ENCODE results near the gene SEZ6L. TPM values are rescaled to one million over a fixed set of nuclear protein-coding genes. Genes with fewer than 3 reads are reported as not detected.

Gene SEZ6L
- polyA plus RNA-seq, 2 of the 4 experiments (the other 2 are of a cell fraction), result not detected

DNA sequence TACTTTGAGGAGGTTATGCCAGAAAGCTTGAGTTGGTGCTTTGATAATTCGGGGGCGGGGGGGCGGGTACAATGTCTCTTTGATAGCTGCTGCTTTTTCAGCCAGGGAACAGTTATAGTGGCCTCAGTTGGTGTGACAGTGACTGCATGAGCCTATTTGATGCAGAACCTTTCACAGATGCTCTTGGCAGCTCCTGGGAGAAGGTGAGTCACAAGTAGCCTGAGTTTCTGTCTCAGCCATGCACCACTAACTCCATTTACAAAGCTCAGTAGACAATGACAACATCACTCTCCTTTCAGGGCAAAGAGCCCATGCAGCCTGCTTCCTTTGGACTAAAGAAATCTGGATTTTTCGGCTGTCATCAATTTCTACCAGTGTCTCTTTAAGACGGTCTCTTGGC, 42.1 kb upstream of the SEZ6L start:
- H3K4me2 ChIP-seq, result no peak overlapping the region
- ATAC-seq (no peak), FAIRE-seq (no peak), DNase-seq (ENCODE audit: low read depth in 1 of 2, low spot score in 1 of 2) (no peak)
- no peak overlapping the region for H3K27ac ChIP-seq
- H3K4me3 ChIP-seq, result no peak overlapping the region
- no peaks in the 10 kb centered on the region for H3K9me3 ChIP-seq
- 5% methylated on average over 3 of the region's 5 CpGs for WGBS (ENCODE audit: missing lambda C conversion rate)
- no peaks in the 10 kb centered on the region for H3K4me1 ChIP-seq
- ChIA-PET CTCF (interaction anchor here (1.2 to 2.4 kb wide), 2 partner anchors 17 to 46 kb away, joined by 4 read pairs; no protein-coding TSS in a partner anchor), POLR2A (no interaction called here)
- TF ChIP-seq SREBF2 (IDR thresholded peaks at IDR 0.05) (no peak), JUNB (IDR thresholded peaks at IDR 0.05) (no peak), NR3C1 (IDR thresholded peaks at IDR 0.05) (no peak), RAD21 (conservative IDR thresholded peaks at IDR 0.05 in 1 of 2, IDR thresholded peaks at IDR 0.05 in 1 of 2) (no peak), CHD2 (IDR thresholded peaks at IDR 0.05; ENCODE audit: low read length, partially characterized antibody) (no peak), CBX2 (IDR thresholded peaks at IDR 0.05; ENCODE audit: borderline replicate concordance, low read depth) (no peak), GATA3 (IDR thresholded peaks at IDR 0.05; ENCODE audit: borderline replicate concordance) (no peak), NFE2L2 (conservative IDR thresholded peaks at IDR 0.05; ENCODE audit: low read length) (no peak), RFX5 (IDR thresholded peaks at IDR 0.05) (no peak), POLR2AphosphoS2 (conservative IDR thresholded peaks at IDR 0.05; ENCODE audit: low read length) (no peak)
- TF ChIP-seq, protein P1, sequence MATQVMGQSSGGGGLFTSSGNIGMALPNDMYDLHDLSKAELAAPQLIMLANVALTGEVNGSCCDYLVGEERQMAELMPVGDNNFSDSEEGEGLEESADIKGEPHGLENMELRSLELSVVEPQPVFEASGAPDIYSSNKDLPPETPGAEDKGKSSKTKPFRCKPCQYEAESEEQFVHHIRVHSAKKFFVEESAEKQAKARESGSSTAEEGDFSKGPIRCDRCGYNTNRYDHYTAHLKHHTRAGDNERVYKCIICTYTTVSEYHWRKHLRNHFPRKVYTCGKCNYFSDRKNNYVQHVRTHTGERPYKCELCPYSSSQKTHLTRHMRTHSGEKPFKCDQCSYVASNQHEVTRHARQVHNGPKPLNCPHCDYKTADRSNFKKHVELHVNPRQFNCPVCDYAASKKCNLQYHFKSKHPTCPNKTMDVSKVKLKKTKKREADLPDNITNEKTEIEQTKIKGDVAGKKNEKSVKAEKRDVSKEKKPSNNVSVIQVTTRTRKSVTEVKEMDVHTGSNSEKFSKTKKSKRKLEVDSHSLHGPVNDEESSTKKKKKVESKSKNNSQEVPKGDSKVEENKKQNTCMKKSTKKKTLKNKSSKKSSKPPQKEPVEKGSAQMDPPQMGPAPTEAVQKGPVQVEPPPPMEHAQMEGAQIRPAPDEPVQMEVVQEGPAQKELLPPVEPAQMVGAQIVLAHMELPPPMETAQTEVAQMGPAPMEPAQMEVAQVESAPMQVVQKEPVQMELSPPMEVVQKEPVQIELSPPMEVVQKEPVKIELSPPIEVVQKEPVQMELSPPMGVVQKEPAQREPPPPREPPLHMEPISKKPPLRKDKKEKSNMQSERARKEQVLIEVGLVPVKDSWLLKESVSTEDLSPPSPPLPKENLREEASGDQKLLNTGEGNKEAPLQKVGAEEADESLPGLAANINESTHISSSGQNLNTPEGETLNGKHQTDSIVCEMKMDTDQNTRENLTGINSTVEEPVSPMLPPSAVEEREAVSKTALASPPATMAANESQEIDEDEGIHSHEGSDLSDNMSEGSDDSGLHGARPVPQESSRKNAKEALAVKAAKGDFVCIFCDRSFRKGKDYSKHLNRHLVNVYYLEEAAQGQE (IDR thresholded peaks at IDR 0.05), result no peak

DNA sequence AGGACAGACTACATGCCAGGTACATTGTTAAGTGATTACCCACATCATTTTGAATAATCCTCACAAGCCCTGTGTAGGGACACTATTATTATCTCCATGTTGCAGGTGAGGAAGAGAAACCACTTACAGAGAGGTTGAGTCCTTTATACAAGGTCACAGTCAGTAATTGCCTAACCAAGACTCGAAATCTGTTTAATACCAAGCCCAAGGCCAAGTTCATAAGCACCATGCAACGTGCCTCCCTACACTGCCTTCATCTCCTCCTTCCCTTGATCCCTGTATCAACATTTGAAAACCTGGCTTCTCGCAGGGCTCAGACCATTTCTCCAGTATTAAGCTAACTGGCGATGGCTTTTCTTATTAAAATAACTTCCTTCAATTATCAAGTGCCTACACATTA, 41.7 kb upstream of the SEZ6L start:
- ATAC-seq (no peak), DNase-seq (ENCODE audit: low read depth in 1 of 2, low spot score in 1 of 2) (no peak), FAIRE-seq (no peak)
- ChIA-PET POLR2A (no interaction called here), CTCF (interaction anchor here (1.2 to 2.4 kb wide), 2 partner anchors 17 to 45 kb away, joined by 4 read pairs; no protein-coding TSS in a partner anchor)
- no peaks in the 10 kb centered on the region for H3K4me1 ChIP-seq
- H3K4me3 ChIP-seq, result no peak overlapping the region
- 3% methylated on average over 4 of the region's 4 CpGs for WGBS (ENCODE audit: missing lambda C conversion rate)
- H3K27ac ChIP-seq, result no peak overlapping the region
- H3K4me2 ChIP-seq, result no peak overlapping the region
- no peaks in the 10 kb centered on the region for H3K9me3 ChIP-seq
- TF ChIP-seq SMC3 (IDR thresholded peaks at IDR 0.05) (no peak), FOXS1 (CRISPR knock-in tag; IDR thresholded peaks at IDR 0.05) (no peak), JUNB (IDR thresholded peaks at IDR 0.05) (no peak), ZFP36 (IDR thresholded peaks at IDR 0.05; ENCODE audit: borderline replicate concordance, partially characterized antibody) (no peak), NFE2L2 (conservative IDR thresholded peaks at IDR 0.05; ENCODE audit: low read length) (no peak), KDM1A (IDR thresholded peaks at IDR 0.05; ENCODE audit: low read depth) (no peak), PHF8 (IDR thresholded peaks at IDR 0.05; ENCODE audit: borderline replicate concordance, low read depth) (no peak), CBX8 (IDR thresholded peaks at IDR 0.05) (no peak)
- TF ChIP-seq, protein P2, sequence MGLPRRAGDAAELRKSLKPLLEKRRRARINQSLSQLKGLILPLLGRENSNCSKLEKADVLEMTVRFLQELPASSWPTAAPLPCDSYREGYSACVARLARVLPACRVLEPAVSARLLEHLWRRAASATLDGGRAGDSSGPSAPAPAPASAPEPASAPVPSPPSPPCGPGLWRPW (IDR thresholded peaks at IDR 0.05), result no peak
- TF ChIP-seq, protein P3, sequence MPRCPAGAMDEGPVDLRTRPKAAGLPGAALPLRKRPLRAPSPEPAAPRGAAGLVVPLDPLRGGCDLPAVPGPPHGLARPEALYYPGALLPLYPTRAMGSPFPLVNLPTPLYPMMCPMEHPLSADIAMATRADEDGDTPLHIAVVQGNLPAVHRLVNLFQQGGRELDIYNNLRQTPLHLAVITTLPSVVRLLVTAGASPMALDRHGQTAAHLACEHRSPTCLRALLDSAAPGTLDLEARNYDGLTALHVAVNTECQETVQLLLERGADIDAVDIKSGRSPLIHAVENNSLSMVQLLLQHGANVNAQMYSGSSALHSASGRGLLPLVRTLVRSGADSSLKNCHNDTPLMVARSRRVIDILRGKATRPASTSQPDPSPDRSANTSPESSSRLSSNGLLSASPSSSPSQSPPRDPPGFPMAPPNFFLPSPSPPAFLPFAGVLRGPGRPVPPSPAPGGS (IDR thresholded peaks at IDR 0.05), result no peak
- TF ChIP-seq, protein P4, sequence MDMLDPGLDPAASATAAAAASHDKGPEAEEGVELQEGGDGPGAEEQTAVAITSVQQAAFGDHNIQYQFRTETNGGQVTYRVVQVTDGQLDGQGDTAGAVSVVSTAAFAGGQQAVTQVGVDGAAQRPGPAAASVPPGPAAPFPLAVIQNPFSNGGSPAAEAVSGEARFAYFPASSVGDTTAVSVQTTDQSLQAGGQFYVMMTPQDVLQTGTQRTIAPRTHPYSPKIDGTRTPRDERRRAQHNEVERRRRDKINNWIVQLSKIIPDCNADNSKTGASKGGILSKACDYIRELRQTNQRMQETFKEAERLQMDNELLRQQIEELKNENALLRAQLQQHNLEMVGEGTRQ (IDR thresholded peaks at IDR 0.05), result no peak
- TF ChIP-seq, protein P1 (IDR thresholded peaks at IDR 0.05), result no peak
- TF ChIP-seq, protein P5, sequence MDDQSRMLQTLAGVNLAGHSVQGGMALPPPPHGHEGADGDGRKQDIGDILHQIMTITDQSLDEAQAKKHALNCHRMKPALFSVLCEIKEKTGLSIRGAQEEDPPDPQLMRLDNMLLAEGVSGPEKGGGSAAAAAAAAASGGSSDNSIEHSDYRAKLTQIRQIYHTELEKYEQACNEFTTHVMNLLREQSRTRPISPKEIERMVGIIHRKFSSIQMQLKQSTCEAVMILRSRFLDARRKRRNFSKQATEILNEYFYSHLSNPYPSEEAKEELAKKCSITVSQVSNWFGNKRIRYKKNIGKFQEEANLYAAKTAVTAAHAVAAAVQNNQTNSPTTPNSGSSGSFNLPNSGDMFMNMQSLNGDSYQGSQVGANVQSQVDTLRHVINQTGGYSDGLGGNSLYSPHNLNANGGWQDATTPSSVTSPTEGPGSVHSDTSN (IDR thresholded peaks at IDR 0.05), result no peak

Measured in A549 (cell line).